ENCODE data around the gene CFHR4.
"Not testable (repeated sequence)": the region's sequence is repeated elsewhere in the genome, so short reads cannot be mapped to it uniquely, and the experiment has no call there.

The CFHR4 gene

DNA sequence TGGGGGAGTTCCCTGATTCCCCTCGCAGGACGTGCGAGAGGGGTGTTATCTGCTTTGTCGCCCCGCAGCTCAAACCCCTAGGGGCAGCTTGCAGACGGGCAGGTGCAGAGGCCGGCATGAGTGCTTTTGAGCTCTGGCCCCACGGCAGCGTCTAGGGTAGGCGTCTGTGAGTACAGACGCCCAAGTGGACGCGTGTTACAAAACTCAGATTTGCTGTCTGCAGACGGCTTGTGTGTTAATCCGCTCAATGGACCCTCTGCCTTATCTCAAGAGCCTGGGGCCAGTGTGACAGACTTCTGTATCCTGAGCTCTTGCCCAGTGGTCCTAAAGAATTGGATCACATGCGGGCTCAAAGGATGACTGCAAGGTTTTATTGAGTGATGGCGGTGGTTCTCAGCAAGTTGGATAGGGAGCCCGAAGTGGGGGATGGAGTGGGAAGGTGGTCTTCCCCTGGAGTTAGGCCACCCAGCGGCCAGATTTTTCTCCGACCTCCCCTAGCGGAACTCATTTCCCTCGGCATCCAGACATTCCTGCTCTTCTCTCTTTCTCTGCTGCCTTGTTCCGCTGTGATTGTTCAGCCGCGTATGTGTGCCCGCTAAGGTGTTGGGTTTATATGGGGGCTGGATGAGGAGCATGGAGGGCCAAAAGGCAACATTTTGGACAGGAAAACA is 9.4 kb downstream of the CFHR4 start:
- DNase-seq, result no peak

DNA sequence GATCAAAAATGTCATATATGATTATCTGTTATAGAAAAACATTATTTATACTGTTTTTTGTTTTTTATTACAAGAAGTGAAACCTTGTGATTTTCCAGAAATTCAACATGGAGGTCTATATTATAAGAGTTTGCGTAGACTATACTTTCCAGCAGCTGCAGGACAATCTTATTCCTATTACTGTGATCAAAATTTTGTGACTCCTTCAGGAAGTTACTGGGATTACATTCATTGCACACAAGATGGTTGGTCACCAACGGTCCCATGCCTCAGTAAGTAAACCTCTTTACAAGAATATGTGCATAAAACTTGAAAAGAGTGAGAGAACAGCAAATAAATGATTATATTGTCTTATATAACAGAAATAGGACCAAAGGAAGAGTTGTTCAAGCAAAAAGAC is 14.5 kb downstream of the CFHR4 start:
- TF ChIP-seq GATA1 (IDR thresholded peaks at IDR 0.05; ENCODE audit: low read depth, low read length) (no peak), POLR2A (IDR thresholded peaks at IDR 0.05; ENCODE audit: low read length) (no peak)
- no peak for DNase-seq

More for the DNA sequence above, 9.4 kb downstream of the CFHR4 start:
- no peak for TF ChIP-seq GATA1 (IDR thresholded peaks at IDR 0.05; ENCODE audit: low read depth, low read length)
- no peak for TF ChIP-seq POLR2A (IDR thresholded peaks at IDR 0.05; ENCODE audit: low read length)

DNA sequence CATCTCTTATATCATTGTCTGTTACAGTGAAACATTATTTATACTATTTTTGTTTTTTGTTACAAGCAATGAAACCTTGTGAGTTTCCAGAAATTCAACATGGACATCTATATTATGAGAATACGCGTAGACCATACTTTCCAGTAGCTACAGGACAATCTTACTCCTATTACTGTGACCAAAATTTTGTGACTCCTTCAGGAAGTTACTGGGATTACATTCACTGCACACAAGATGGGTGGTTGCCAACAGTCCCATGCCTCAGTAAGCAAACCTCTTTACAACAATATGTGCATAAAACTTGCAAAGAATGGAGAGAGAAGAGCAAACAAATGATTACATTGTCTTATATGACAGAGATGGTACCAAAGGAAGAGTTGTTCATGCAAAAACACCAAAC is 22.4 kb downstream of the CFHR4 start:
- TF ChIP-seq GATA1 (IDR thresholded peaks at IDR 0.05; ENCODE audit: low read depth, low read length) (no peak), POLR2A (IDR thresholded peaks at IDR 0.05; ENCODE audit: low read length) (no peak)
- no peak for DNase-seq

DNA sequence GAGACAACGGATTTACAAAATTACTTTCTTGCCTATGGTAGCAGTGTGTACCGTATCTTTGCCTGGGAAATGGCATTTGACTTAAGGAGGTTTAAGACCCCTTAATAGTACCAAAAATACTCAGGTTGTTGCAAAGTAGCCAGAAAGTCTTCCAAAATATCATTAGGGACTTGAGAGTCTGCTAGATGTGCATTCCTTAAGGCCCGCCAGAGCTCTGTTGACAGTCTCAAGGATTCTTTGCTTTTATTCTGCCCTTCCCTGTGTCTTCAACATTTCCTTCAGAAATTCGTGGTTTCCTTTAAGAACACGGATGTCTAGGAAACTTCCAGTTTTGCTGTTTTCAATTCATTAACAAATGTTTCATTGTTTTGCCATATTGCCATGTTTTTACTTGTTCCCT is 24.4 kb downstream of the CFHR4 start:
- not testable (repeated sequence) for DNase-seq

DNA sequence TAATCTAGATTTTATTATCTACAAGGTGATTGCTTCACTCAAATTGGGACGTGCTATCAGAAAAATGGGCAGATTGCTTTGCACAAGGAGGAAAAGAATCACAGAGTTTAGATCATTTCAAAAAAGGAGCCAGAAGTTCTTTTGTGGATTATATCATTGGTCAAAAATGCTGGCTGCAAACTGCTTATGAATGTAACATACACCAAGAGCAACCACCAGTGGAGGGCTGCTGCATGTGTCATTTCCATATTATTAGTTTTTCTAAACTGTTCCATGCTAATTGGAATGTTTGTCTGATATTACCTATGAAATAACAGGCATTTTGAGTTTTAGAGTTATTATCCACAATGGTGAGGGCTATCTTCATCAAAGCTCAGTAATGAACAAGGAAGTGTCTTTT is 39.0 kb downstream of the CFHR4 start:
- DNase-seq, result not testable (repeated sequence)

DNA sequence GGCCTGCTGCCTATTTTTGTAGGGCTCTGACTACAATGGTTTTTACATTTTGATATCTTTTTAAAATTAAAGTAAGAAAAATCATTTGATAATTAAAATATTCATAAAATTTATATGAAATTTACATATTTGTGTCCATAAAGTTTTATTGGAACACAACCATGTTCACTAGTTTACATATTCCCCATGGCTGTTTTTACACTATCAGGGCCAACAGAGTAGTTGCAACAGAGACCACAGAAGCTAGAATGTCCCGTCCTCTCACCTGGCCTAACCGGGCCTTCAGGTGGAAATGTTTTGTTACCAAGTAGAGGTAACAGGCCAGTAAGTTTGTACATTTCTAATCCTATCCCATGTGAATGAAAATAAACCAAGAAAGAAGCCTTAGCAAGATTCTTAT is 45.0 kb downstream of the CFHR4 start:
- DNase-seq, result not testable (repeated sequence)

DNA sequence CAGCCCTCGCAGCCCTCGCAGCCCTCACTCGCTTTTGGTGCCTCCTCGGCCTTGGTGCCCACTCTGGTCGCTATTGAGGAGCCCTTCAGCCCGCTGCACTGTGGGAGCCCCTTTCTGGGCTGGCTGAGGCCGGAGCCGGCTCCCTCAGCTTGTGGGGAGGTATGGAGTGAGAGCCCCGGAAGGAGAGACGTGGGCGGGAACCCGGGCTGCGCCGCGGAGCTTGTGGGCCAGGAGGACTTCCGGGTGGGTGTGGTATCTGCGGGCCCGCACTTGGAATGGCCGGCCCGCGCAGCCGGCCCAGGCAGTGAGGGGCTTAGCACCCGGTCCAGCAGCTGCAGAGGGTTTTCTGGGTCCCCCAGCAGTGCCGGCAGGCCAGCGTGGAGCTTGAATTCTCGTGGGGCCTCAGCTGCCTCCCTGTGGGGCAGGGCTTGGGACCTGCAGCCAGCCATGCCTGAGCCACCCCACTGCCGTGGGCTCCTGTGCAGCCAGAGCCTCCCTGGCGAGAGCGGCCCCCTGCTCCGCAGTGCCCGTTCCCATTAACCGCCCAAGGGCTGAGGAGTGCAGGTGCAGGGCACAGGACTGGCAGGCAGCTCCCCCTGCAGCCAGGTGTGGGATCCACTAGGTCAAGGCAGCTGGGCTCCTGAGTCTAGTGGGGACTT is 45.8 kb downstream of the CFHR4 start:
- TF ChIP-seq POLR2A (IDR thresholded peaks at IDR 0.05; ENCODE audit: low read length), result no peak
- TF ChIP-seq GATA1 (IDR thresholded peaks at IDR 0.05; ENCODE audit: low read depth, low read length), result no peak
- DNase-seq, result no peak

DNA sequence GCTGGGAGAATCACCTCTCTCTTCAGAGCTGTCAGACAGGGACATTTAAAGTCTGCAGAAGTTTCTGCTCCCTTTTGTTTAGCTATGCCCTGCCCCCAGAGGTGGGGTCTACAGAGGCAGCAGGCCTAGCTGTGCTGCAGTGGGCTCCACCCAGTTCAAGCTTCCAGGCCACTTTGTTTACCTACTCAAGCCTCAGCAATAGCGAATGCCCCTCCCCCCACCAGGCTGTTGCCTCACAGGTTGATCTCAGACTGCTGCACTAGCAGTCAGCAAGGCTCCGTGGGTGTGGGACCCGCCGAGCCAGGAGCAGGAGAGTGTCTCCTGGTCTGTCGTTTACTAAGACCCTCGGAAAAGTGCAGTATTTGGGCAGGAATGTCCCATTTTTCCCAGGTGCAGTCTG is 53.6 kb downstream of the CFHR4 start:
- DNase-seq, result not testable (repeated sequence)

DNA sequence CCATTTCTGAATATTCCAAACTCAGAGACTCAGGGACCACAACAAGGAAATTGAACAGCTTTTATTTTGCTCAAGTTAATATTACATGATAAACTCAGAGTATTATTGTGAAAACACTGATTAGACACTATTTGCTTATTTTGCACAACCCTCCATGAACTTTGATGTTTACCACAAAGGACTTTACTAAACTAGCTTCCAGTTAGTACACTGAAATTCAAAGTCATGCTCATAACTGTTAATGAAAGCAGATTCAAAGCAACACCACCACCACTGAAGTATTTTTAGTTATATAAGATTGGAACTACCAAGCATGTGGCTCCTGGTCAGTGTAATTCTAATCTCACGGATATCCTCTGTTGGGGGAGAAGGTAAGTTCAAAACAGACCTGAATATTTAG is 55.7 kb downstream of the CFHR4 start, which contains the start of gene CFHR2:
TSS of gene CFHR2 (plus strand) at position 171 of the 400 bp plus-strand sequence. CDS start at position 314, 143 bp downstream.
- DNase-seq, result not testable (repeated sequence)

DNA sequence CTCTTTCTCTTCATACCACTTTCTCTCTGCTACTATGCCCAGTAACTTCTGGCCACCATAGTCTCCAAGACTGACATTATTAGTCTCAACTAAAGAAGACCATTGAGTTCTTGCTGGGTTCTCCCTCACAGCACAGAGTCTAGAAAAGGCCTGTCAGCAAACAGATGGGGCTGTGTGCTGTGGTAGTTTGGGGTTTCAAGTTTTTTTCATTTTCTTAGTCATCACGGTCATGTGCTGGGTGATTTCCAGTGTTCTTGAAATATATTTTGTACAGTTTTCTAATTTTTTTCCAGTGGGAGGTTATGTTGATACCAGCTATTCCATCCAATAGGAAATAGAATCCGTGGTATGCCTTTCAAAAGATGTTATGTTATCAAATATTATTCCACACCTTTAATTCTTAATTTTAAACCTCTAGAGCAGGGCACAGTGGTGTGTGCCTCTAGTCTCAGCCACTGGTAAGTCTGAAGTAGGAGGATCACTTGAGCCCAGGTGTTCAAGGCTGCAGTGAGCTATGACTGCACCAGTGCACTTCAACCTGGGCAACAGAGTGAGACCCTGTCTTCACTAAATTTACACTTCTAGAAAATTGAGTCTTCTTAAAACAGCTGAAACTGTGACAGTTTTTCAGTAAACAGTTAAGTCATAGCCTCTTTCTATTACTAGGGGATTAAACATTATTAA is 64.0 kb downstream of the CFHR4 start:
- no peak for TF ChIP-seq POLR2A (IDR thresholded peaks at IDR 0.05; ENCODE audit: low read length)
- TF ChIP-seq GATA1 (IDR thresholded peaks at IDR 0.05; ENCODE audit: low read depth, low read length), result no peak
- no peak for DNase-seq

DNA sequence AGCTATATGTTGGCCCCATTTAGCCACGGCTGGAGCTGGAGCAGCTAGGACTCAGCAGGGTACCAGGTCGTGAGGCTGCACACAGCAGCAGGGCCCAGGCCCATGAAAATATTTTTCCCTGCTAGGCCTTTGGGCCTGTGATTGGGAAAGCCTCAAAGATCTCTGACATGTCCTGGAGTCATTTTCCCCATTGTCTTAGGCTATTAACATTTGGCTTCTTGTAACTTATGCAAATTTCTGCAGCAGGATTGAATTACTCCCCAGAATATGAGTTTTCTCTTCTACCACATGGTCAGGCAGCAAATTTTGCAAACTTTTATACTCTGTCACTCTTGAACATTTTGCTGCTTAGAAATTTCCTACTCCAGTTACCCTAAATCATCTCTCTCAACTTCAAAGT is 66.9 kb downstream of the CFHR4 start:
- TF ChIP-seq POLR2A (IDR thresholded peaks at IDR 0.05; ENCODE audit: low read length) (no peak), GATA1 (IDR thresholded peaks at IDR 0.05; ENCODE audit: low read depth, low read length) (no peak)

DNA sequence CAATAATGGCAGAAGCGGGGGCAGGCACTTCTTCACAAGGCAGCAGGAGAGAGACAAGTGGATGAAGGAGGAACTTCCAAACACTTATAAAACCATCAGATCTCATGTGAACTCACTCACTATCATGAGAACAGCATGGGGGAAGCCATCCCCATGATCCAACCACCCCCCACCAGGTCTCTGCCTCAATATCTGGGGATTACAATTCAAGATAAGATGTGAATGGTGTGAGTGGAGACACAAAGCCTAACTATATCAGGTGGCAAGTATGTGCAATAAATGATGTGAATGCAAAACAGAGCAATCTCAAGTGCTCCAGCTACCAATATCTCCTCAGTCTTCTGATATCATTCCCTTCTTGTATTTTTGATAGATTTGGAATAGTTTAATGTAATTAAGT is 68.1 kb downstream of the CFHR4 start:
- TF ChIP-seq POLR2A (IDR thresholded peaks at IDR 0.05; ENCODE audit: low read length), result no peak
- TF ChIP-seq GATA1 (IDR thresholded peaks at IDR 0.05; ENCODE audit: low read depth, low read length), result no peak
- no peak for DNase-seq

More for the DNA sequence above, 66.9 kb downstream of the CFHR4 start:
- no peak for DNase-seq

DNA sequence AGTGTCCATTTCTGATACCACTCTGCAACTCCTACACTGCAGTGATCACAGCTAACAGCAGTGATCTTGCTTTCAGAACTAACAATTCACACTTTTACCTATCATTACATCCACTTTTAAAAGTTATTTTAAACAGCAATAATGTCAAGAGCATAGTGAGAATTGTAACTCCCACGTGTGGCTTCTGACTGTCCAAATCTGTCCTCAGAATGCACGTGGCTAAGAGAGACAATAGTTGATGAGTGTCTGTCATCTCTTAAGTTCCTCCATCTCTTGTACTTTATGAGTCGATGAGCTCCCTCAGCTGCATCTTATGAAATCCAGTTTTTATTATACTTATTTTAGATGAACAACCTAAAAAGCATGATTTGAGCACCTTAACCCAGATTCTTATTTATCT is 73.0 kb downstream of the CFHR4 start:
- TF ChIP-seq GATA1 (IDR thresholded peaks at IDR 0.05; ENCODE audit: low read depth, low read length) (no peak), POLR2A (IDR thresholded peaks at IDR 0.05; ENCODE audit: low read length) (no peak)
- DNase-seq, result no peak
